Glutamatergic neuron (in vitro differentiated cells): ENCODE data around the gene NDUFB7. TPM values are rescaled to one million over a fixed set of nuclear protein-coding genes. Genes with fewer than 3 reads are reported as not detected.
"Not testable (repeated sequence)": the region's sequence is repeated elsewhere in the genome, so short reads cannot be mapped to it uniquely, and the experiment has no call there.

Source experiments
- DNase-seq: peaks from one replicate; pipeline ENCODE4 v3.0.0; 2022
- H3K27ac Mint-ChIP-seq: one replicate; pipeline ENCODE4 v1.8.0; 2020; ENCODE audit warnings: mild to moderate bottlenecking, mixed read lengths, inconsistent platforms; ENCODE audit not compliant: unreplicated experiment
- H3K27me3 Mint-ChIP-seq: one replicate; pipeline ENCODE4 v1.8.0; 2020; ENCODE audit warnings: mild to moderate bottlenecking, moderate library complexity, mixed read lengths, inconsistent platforms; ENCODE audit not compliant: unreplicated experiment
- H3K36me3 Mint-ChIP-seq: one replicate; pipeline ENCODE4 v1.8.0; 2020; ENCODE audit warnings: mild to moderate bottlenecking, mixed read lengths, inconsistent platforms; ENCODE audit not compliant: unreplicated experiment
- H3K4me1 Mint-ChIP-seq: one replicate; pipeline ENCODE4 v1.8.0; 2020; ENCODE audit warnings: mild to moderate bottlenecking, low read depth, mixed read lengths, inconsistent platforms; ENCODE audit not compliant: unreplicated experiment
- H3K4me3 Mint-ChIP-seq: one replicate; pipeline ENCODE4 v1.8.0; 2020; ENCODE audit warnings: mild to moderate bottlenecking, mixed read lengths, inconsistent platforms; ENCODE audit not compliant: unreplicated experiment
- H3K9me3 Mint-ChIP-seq: one replicate; pipeline ENCODE4 v1.8.0; 2020; ENCODE audit warnings: mild to moderate bottlenecking, moderate library complexity, mixed read lengths, inconsistent platforms; ENCODE audit not compliant: unreplicated experiment
- CTCF ChIP-seq: fragments of 200-600 bp; sonication (generic); IDR thresholded peaks from one replicate; pipeline ENCODE4 v1.5.0; 2021; ENCODE audit not compliant: partially characterized antibody, unreplicated experiment
- total RNA-seq: library from RNA; stranded (reverse); fragmentation: NEBNext Ultra II Directional; extraction: Animal tissue kit (Norgen Biotek cat#: 25700); gene quantifications from one replicate; pipeline ENCODE4 v1.2.1, GENCODE V29; 2021; ENCODE audit not compliant: unreplicated experiment

Gene NDUFB7
- total RNA-seq, 1 donor from 2014 or later: 145 TPM

- H3K4me1 Mint-ChIP-seq: no peaks in the 10 kb centered on the region
- H3K27ac Mint-ChIP-seq: no peak overlapping the region
- no peak for TF ChIP-seq CTCF
- H3K36me3 Mint-ChIP-seq: peaks cover 7% of the 10 kb centered on the region
- no peak overlapping the region for H3K4me3 Mint-ChIP-seq
- peaks cover 2% of the 10 kb centered on the region for H3K9me3 Mint-ChIP-seq
- H3K27me3 Mint-ChIP-seq: peaks cover 2% of the 10 kb centered on the region
- DNase-seq: no peak
These were observed 40.8 kb upstream of the NDUFB7 start for GRCh38 chr19:14612657-14613056.

- H3K36me3 Mint-ChIP-seq, H3K4me1 Mint-ChIP-seq, H3K27ac Mint-ChIP-seq, H3K4me3 Mint-ChIP-seq, H3K27me3 Mint-ChIP-seq, H3K9me3 Mint-ChIP-seq, DNase-seq: not testable (repeated sequence)
These were observed 40.4 kb upstream of the NDUFB7 start for GRCh38 chr19:14612242-14612641.

- no peak for DNase-seq
- peaks cover 2% of the 10 kb centered on the region for H3K36me3 Mint-ChIP-seq
- H3K4me1 Mint-ChIP-seq: no peaks in the 10 kb centered on the region
- H3K27me3 Mint-ChIP-seq: peaks cover 2% of the 10 kb centered on the region
- H3K9me3 Mint-ChIP-seq: no peaks in the 10 kb centered on the region
- no peak for TF ChIP-seq CTCF
- H3K4me3 Mint-ChIP-seq: no peak overlapping the region
- H3K27ac Mint-ChIP-seq: no peak overlapping the region
These were observed 39.2 kb upstream of the NDUFB7 start for GRCh38 chr19:14611051-14611450.

GRCh38 chr19:14606627-14607026 lies 34.8 kb upstream of the NDUFB7 start:
- no peak for TF ChIP-seq CTCF
- Mint-ChIP-seq H3K36me3 (no peaks in the 10 kb centered on the region), H3K27me3 (peaks cover 2% of the 10 kb centered on the region), H3K9me3 (no peaks in the 10 kb centered on the region), H3K27ac (no peak overlapping the region), H3K4me3 (no peak overlapping the region), H3K4me1 (no peaks in the 10 kb centered on the region)
- DNase-seq: no peak

- Mint-ChIP-seq H3K27me3 (peaks cover 2% of the 10 kb centered on the region), H3K4me1 (no peaks in the 10 kb centered on the region), H3K36me3 (no peaks in the 10 kb centered on the region), H3K9me3 (peaks cover 2% of the 10 kb centered on the region), H3K27ac (no peak overlapping the region), H3K4me3 (no peak overlapping the region)
- TF ChIP-seq CTCF: no peak
- no peak for DNase-seq
These were observed 32.1 kb upstream of the NDUFB7 start for GRCh38 chr19:14603990-14604387.

- TF ChIP-seq CTCF: no peak
- Mint-ChIP-seq H3K9me3 (peaks cover 9% of the 10 kb centered on the region), H3K4me3 (no peak overlapping the region), H3K36me3 (peaks cover 10% of the 10 kb centered on the region), H3K27ac (no peak overlapping the region), H3K27me3 (no peaks in the 10 kb centered on the region), H3K4me1 (no peaks in the 10 kb centered on the region)
- no peak for DNase-seq
These were observed 27.8 kb upstream of the NDUFB7 start for GRCh38 chr19:14599548-14600147.
